ENCODE results near the gene RBSN.
"Not testable (repeated sequence)": the region's sequence is repeated elsewhere in the genome, so short reads cannot be mapped to it uniquely, and the experiment has no call there.

The RBSN gene

DNA sequence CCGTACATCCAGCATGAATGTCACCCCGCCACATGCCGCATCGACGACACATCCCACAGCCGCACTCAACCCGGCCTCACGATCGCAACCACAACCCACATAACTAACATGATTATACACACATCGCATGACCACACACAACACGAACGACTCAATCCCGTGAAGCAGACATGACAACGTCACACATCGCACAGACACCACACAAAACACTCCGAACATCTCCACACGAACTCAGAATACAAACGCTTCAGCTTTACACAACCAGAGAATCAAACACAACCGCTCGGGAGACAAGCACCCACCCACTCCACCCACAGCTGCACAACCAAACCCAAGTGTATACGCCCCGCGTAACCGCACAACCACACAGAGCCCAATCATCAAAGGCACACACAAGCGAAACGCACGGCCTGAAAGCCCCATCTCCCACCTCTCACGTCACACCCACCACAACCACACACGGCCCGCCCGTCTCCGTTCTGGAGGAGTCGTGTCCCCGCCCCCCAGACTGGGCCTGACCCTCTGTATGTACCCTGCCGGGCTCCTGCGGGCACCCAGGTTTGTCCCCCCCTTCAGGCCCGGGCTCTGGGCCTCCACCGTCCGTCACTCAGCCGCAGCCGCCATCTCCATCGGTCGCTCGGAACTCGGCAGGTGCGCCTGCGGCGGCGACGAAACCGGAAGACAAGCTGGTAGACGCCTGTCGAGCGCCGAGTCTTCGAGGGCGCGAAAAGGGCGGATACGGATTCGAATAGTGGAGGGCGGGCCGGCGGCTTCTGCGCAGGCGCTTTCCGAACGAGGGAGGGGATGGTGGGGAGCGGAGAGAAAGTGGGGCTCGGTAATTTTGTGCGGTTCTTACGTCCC lies at the start of gene RBSN:
TSS of gene RBSN (minus strand) at position 646 of the 861 bp plus-strand sequence. CDS start 3,028 bp downstream, outside the sequence.
- DNase-seq = peak; percentile 38

DNA sequence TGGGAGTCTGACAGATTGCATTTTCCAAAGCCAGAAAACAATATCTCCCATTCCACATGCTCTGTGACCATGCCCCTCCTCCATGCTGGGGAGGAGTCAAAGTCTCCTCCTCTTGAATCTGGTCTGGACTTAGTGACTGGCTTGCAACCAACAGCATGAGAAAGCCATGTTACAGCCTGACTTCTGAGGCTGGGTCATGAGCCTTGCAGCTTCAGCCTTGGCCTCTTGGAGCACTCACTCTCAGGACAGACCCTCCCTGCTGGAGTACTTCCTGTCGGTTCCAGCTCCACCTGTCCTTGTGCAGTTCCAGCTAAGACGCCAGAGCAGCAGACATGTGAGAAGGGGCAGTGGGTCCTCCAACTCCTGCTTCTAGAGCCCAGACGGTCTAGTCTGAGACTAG lies 49.7 kb upstream of the RBSN start:
- DNase-seq = peak; percentile 37

DNA sequence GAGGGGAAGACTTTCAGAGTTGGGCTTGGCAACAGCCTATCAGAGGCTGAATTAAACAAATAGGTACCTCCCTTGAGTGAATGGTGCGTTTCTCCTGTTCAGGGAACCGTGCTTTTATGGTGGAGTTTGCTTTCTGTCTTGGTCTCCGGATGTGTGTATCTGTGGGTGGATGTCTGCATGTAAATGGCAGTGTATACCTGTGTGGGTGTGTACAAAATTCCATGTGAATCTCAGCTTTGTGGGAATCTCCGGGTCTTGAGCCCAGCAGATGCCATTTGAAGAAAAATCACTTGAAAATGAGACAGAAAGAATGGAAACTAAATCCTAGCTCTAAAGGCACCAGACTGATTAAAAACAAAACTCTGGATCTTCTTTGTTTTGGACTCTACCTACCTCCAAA lies 37.9 kb upstream of the RBSN start:
- not testable (repeated sequence) for DNase-seq

DNA sequence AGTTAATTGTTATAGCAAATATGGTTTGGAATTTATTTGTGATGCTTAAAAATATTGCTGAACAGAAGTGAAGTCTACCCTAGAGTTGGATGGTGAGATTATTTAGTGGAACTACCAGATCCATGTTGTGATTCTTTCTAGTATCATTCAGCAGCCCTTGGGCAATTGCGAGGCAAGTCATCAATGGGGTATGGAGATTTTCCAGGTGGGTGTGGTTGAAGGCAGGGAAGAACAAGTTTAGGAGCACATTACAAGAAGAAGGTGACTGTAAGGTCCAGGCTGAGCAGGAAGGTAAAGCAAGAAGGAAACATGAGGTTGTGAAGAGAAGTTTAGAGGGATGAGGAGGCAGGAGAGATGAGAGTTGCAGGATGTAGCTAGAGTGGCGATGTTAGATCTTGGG lies 36.0 kb upstream of the RBSN start:
- DNase-seq = not testable (repeated sequence)

DNA sequence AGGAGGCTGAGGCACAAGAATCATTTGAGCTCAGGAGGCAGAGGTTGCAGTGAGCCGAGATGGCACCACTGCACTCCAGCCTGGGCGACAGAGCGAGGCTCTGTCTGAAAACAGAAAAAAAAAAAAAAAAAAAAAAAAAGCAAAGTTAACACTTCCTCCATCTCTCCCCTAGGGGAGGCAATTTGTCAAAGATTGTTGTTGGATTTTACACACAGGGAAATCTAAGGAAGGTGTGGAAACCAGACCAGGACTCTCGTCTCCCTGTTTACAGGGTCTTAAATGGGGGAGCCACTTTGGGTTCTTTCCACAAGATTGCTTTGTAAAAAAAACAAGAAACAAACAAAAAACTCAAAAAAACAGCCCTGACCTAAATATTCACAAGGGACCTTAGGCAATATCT lies 29.5 kb upstream of the RBSN start:
- not testable (repeated sequence) for DNase-seq

DNA sequence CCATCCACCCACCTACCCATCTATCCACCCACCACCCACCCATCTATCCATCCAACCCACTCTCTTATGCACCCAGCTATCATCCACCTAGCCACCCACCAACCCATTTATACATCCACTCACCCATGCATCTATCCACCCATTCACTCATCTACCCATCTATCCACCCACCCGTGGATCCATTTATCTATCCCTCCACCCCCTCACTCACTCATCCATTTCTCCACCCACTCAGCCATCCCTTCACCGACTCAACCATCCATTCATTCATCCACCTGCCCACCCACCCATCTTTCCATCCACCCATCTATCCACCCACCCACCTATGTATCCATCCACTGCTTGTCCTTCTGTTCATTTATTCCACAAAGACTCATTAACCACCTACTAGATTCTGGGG lies 28.0 kb upstream of the RBSN start:
- DNase-seq = not testable (repeated sequence)

DNA sequence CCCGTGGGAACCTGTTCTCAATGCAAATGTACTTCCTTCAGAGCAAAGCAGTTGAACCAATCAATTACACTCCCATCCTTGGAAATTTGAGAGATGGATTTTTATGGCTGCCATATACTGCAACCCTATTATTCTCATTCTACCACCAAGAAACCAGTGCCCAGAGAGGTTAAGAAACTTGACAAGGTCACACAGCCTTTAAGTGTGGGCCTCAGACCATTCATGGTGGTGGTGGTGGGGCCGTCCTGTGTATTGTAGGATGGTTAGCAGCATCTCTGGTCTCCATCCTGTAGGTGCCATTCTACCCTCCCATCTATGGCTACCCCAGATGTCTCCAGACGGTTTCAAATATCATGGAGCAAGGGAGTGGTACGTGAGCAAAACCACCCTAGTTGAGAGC lies 23.4 kb upstream of the RBSN start:
- no peak for DNase-seq

DNA sequence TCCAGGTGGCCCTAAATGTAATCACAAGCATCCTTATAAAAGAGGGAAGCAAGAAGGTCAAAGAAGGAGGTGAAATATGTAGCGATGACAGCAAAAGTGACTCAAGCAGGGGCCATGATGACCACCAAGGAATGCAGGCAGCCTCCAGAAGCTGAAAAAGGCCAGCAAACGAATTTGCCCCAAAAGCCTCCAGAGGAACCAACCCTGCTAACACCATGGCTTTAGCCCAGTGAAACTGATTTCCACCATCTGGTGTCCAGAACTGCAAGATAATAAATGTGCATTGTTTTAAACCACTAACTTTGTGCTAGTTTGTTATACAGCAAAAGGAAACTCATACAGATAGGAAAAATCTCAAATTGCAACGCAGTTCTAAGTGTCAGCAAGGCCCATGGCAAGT lies 23.0 kb upstream of the RBSN start:
- DNase-seq = no peak

DNA sequence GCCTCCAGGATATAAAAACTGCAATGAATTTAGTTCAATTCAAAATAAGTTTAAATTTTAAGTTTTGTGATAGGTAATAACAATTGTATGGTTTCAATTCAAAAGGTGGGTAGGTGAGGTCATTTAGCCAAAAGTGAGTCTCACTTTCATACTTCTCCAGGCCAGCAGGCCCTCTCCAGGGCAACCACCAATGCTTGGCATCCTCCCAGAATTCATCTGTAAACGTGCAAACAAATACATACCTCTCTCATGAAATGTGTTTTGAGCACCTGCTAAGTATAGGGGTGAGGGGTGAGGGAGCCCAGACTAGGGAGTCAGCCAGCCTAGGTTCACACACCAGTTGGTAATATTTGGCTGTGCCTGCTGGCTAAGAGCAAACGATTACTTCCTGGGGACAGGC lies 22.0 kb upstream of the RBSN start:
- no peak for DNase-seq

DNA sequence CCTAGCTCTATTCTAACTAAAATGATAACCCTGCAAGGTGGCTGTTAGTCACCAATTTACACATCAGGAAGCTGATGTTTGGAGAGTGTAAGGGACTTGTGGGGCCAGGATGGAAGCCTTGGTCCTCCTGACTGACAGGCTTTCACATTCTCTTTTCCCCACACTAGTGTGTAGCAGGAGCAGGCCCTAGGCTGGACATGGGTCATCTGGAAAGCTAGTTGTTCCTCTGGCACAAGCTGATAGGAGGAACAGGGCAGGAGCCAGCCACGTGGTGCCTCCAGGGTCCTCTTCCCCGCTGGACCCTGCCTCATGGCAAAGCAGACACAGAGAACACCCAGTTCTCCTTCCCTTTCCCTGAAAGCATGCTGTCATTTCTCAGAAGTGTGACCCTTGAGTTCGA lies 18.1 kb upstream of the RBSN start:
- DNase-seq = no peak

DNA sequence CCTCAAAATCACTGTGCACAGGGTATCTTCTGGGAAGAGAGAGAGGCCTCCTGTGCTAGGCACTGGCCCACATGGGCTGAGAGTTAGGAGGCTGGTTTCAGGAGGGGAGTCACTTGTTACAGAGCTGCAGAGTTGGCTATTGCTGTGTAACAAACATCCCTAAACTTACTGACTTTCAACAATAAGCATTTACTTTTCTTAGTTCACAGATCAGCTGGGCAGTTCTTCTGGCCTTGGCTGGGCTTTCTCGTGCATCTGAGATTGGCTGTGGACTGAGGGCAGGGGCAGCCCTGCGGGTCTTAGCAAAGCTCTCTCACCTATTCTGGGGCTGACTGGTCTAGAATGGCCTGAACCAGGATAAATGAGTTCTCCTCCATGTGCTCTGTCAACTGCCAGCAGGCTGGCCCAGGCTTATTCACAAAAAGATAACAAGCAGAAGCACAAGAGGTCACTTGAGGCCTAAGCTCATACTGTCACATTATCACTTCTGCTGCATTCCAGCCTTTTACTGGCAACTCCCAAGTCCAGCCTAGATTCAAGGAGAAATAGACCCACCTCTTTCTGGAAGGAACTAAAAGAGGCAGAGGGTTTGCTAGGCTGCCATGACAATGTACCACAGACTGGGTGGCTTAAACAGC lies 17.2 kb upstream of the RBSN start:
- DNase-seq = no peak

DNA sequence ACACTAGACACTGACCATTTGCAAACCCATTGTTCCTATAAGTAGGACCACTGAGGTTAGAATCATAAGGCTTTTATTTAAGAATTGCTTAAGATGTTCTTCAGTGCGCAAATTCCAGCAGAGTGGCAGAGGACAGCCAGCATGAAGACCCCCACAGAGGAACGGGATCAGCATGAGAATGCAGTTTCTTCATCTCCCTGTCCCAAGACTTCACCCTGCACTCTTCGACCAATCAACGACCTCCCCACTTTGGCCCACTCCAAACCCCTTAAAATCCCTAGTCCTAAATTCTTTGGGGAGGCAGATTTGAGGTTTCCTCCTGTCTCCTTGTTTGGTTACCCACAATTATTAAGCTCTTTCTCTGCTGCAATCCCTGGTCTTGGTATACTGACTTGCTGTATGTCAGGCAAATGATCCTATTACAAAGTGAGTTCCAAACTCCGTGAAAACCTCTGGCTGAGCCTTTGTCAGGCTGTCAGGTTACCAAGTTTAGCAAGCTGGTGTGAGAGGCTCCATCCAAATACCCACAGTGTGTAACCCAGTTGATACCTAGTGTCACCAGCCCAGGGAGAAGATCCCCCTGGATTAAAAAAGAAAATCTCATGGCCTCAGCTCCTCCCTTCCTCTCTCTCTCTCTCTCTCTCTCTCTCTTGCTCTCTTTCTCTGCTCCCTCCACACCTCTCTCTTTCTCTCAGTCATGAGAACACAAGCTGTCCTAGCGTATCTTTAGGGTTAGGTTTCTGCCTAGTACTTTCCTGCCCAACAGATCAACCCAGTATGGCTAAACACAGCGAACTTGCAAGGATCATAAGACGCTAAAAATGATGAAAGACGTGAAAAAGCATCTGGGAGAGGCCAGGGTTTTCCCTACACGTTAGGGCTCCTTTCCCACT lies 15.8 kb upstream of the RBSN start:
- DNase-seq = no peak

DNA sequence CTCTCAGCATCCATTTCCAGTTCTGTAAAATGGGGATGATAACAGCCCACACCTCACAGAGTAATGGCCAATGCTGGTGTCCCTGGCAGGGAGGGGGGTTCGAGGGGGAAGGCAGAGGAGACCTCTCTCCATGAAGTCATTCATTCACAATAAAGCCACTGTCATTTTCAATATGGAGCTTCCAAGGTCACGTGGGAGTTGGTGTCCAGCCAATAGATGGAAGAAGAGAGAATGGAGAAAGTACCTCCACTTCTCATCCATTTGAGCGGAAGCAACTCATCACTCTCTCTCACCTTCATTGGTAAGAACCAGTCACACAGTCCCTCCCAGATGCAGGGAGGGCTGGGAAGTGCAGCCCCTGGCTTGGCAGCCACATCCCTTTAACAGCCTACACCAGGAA lies 14.9 kb upstream of the RBSN start:
- DNase-seq = no peak

DNA sequence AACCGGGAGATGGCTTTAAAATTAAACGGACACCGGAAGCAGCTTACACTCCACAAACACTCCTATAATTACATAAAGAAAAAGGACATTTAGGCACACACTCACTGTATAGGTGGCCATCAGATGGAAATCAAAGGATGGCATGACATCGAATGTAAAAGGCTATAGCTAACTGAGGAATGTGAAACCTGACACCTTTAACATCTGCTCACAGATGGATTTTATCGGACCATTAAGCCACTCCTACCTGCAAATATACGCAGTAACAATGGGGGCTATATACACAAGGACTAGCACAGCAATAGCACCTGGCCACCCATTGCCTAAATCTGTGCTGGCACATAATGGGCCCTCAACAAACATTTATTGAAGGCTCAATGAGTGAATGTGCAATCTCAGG lies 14.5 kb upstream of the RBSN start:
- DNase-seq = peak; percentile 46

DNA sequence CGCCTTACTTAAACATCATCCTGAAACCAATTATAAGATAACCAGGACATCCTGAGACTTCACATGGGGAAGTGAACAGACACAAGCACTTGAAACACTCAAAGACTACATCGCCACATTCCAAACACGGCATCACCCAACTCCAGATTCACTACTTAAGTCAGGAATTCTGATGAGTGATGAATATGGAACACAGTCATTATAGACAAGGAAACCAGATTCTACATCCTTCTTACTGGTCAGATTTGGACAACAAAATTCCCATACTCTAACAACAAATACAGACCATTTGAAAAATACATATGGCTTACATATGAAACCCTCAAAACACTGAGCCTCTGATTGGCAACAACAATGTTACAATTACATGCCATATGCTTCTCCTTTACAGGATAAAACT lies 13.1 kb upstream of the RBSN start:
- DNase-seq = no peak

DNA sequence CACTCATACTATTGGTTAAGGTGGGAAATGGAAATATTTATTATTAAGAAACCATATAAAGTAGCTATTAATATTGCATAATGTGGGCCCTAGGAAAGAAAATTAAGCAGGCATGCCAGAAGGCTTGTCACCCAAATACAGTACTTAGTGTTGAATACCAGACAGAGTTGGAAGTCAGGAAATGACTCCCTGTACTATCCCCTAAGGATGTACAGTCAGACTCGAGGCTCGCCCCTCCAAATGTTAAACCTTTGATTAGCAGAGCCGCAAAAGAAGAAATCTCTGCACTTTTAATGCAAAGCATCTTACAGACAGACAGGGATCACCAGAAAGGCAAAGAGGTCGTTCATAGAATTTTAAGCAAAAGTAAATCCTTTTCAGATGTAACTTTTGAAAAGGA lies 11.3 kb upstream of the RBSN start:
- DNase-seq = no peak

DNA sequence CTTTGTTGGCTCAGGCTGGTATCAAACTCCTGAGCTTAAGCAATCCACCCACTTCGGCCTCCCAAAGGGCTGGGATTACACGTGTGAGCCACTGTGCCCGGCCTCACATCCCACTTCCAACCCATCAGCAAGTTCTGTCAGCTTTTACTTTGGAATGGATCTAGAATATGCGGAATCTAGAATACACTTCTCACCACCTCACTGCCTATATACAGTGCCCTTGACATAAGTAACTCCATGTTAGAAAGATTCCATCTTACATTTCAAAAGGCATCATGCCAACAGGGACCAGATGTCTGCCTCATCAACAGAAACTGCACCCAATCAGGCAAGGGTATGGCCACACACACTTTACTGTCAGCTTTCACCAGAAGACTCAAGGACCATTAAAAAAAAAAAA lies 9.9 kb upstream of the RBSN start:
- no peak for DNase-seq

DNA sequence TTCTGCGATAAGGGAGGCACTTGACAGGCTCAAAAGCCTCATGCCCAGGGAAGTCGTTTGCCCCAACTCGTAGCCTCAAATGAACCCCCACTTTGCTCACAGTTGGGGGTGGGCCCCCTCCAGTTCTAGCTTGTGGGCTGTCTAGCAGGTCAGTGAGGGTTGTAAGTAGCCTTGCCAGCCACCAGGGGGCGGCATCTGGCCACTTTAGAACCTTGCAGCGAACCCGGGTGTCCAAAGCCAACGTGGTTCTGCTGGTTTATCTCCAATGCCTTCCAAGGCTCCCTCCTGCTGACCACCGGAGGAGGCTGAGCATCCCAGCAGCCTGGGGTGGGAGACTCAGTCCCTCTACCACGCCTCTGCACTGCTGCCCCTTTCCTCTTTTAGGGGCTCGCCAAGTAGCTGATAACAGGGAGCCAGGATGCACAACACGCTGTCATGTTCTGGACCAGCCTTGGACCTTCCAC lies 9.2 kb upstream of the RBSN start:
- no peak for DNase-seq

DNA sequence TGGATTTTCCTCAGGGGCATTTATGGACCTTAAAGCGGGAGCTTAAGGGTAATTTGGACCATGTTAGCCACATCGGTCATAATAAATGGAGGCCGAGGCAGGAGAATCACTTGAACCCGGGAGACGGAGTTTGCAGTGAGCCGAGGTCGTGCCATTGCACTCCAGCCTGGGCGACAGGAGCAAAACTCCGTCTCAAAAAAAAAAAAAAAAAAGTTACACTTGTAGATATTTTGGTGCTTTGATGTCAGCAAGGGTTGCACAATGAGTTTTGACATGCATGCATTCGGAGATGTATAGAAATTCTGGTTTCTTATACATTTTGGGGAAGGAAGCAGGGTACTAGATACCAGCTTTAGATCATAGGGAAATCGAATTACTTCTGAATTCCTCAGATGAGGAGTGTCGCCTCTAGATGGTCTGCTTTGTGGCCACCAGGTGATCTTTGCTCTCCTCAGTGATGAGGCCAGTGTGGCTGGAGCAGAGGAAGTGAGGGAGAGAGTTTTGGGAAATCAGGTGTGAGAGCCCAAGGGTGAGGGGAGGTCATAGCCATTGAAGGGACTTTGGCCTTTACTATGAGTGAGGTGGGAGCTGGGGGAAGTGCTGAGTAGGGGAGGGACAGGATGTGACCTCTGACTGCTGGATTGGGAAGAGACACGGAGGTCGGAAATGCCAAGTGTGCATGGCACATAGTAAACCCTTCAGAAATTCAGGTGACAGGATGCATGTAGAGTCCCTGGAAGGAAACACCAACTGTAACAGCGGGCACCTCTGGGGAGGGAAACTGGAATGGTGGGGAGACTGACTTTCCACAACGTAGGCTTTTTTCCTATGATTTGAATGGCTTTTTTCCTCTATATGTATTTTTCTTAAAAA lies 8.4 kb upstream of the RBSN start:
- DNase-seq = no peak

DNA sequence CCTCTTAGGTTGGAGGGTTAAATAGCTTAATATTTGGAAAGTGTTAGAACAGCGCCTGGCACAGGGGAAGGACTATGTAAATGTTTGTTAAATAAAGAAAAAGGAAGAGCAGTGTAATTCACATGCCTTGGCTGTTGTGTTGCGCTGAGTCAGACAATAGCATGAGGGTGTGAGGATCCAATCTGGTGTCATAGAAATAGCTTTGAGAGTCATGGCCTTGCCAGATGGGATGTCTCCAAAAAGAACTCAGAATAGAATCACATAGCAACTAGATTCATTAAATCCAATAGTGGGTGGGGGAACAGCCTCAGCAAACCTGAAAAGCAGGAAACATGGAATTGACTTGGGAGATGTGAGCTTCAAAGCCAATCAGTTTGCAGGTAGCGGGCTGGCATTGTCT lies 3.9 kb upstream of the RBSN start:
- no peak for DNase-seq

DNA sequence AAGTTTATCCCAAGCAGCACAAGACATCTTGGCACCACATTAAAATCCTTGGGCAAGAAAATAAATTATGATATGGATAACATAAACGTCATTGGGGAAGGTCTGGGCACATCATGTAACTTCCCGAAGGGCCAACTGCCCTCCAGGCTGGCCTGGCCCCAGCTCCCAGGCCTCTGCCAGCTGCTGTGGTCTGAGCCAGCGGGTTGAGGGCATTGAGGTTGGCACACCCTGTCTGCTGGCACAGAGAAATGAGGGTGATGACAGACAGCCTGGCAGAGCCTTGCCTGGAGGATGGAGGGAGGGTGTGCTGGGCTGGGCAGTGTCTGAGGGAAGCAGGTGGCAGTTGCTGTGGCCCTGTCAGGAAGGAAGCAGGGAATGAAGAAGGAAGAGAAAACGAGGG lies 3.3 kb upstream of the RBSN start:
- DNase-seq = no peak

DNA sequence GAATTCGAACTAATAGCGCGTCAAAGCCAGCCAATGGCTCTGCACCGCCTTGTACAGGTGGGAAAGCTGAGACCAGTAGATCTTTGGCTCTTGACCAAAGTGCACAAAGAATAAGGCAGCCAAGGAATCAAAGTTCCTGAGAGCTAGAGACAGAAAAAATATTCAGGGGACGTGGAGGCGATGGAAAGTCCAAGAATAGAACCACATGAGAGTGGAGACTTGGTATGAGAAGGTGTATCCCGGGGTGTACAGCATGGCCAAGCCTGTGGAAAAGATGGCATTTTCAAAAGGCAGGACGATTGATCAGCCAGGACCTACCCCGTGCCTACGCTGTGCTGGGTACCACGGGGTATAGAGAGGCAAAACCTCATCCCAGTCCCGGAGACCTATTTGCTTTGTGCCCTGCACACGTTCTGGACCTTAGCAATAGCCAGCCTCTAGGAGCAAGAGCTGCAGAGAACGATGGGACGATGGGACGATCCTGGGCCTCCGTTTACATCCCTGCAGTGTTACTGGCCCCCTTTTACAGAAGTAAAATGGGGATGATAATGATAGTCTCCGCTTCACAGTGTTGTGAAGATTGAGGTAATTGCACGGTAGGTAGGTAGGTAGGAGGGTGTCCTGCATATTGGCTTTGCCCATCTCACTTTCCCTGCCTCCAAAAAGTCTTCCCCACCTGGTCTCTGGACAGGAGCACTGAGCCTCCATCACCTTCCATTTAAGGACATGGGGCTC lies 583 bp upstream of the RBSN start:
- no peak for DNase-seq

Measured in NCI-H524 treated with DMSO at 0.1 percent for 48 hours (cell line).